ENCODE data around the gene TTLL4.

DNA sequence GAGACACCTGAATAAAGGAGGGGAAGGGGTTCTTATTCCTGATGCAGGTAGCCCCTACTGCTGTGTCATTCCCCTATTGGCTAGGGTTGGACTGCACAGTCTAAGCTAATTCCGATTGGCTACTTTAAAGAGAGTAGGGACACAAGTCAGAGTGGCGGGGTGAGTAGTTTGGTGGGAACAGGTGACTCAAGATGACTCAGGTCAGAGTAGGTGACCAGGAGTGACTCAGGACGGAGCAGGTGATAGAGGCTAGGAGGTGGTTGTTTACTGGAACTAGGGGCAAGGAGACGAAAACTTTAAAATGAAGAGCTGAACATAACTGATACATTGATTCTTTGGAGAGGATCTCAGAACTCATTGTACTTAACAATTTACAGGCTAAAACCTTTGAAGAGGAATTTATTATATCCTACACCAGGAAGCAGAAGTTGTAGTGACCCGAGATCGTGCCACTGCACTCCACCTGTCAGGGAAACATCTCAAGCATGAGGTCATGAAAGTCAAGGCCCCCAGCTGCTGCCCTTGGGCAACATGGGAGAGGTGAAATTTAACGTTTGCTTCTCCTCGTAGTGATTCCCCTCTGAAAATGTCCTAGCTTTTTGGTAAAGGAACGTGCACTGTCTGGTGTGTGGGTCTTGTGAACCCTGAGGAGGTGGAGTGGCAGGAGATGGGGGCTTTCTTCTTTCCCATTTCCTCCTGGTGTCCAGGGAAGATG, 66.8 kb downstream of the TTLL4 start:
- no peak for TF ChIP-seq CTCF (IDR thresholded peaks at IDR 0.05)
- TF ChIP-seq EZH2 (IDR thresholded peaks at IDR 0.05; ENCODE audit: borderline replicate concordance, insufficient read depth, low read depth, low read length, poor library complexity, severe bottlenecking), result no peak
